Fibroblast of gingiva (primary cell): ENCODE results near the gene ATXN3L.
A peak's percentile ranks its signal among the peaks of the same experiment; 100 is the strongest.
"Not testable (repeated sequence)": the region's sequence is repeated elsewhere in the genome, so short reads cannot be mapped to it uniquely, and the experiment has no call there.

Experiments used
- DNase-seq: peaks from one replicate; pipeline ENCODE4 v3.0.0-alpha.2; 2011; ENCODE audit warnings: low read depth

Gene ATXN3L

GRCh38 chrX:13305108-13305507 lies 14.7 kb downstream of the ATXN3L start:
- no peak for DNase-seq

- no peak for DNase-seq
These were observed 15.8 kb downstream of the ATXN3L start for GRCh38 chrX:13304052-13304451.

- not testable (repeated sequence) for DNase-seq
These were observed 16.6 kb downstream of the ATXN3L start for GRCh38 chrX:13303248-13303647.

GRCh38 chrX:13298836-13299235 lies 21.0 kb downstream of the ATXN3L start:
- DNase-seq: no peak

- no peak for DNase-seq
These were observed 24.0 kb downstream of the ATXN3L start for GRCh38 chrX:13295841-13296240.

- DNase-seq: no peak
These were observed 26.2 kb downstream of the ATXN3L start for GRCh38 chrX:13293700-13294099.

GRCh38 chrX:13290891-13291614 lies 28.8 kb downstream of the ATXN3L start:
- no peak for DNase-seq

- no peak for DNase-seq
These were observed 31.2 kb downstream of the ATXN3L start for GRCh38 chrX:13288671-13289070.

- peak; percentile 15 for DNase-seq
These were observed 32.0 kb downstream of the ATXN3L start for GRCh38 chrX:13287816-13288215.

GRCh38 chrX:13285693-13286092 lies 34.2 kb downstream of the ATXN3L start:
- no peak for DNase-seq

- no peak for DNase-seq
These were observed 34.6 kb downstream of the ATXN3L start for GRCh38 chrX:13285229-13285628.

- DNase-seq: no peak
These were observed 35.3 kb downstream of the ATXN3L start for GRCh38 chrX:13284570-13284969.

GRCh38 chrX:13283950-13284546 lies 35.8 kb downstream of the ATXN3L start:
- peak; percentile 61 for DNase-seq

- no peak for DNase-seq
These were observed 36.3 kb downstream of the ATXN3L start for GRCh38 chrX:13283512-13283911.

GRCh38 chrX:13281289-13281688 lies 38.6 kb downstream of the ATXN3L start:
- DNase-seq: no peak

GRCh38 chrX:13279279-13280018 lies 40.4 kb downstream of the ATXN3L start:
- DNase-seq: no peak

- DNase-seq: no peak
These were observed 42.3 kb downstream of the ATXN3L start for GRCh38 chrX:13277539-13277938.

- no peak for DNase-seq
These were observed 42.9 kb downstream of the ATXN3L start for GRCh38 chrX:13276991-13277390.

GRCh38 chrX:13275031-13275430 lies 44.8 kb downstream of the ATXN3L start:
- no peak for DNase-seq

GRCh38 chrX:13272426-13272825 lies 47.4 kb downstream of the ATXN3L start:
- DNase-seq: no peak

GRCh38 chrX:13271511-13271910 lies 48.3 kb downstream of the ATXN3L start:
- DNase-seq: no peak

- no peak for DNase-seq
These were observed 49.5 kb downstream of the ATXN3L start for GRCh38 chrX:13270360-13270759.

GRCh38 chrX:13268874-13269273 lies 51.0 kb downstream of the ATXN3L start:
- no peak for DNase-seq
